SK-N-SH treated with all-trans-retinoic acid at 6 μM for 48 hours (cell line): Measurements from ENCODE around the gene EPHB4.

Experiments used
- ATAC-seq: fragments of 200-7000 bp; cut with Tn5 transposase; 3 replicates; pipeline ENCODE4 v1.9.1; 2020; ENCODE audit warnings: mild to moderate bottlenecking, moderate library complexity
- ARNTL ChIP-seq: fragments of 450-650 bp; formaldehyde crosslinking; IDR thresholded peaks from 2 replicates; pipeline ENCODE4 v1.5.0; 2020; ENCODE audit warnings: low read depth, mild to moderate bottlenecking, moderate library complexity, borderline replicate concordance
- BACH2 ChIP-seq: fragments of 250-450 bp; sonication (Bioruptor Pico); IDR thresholded peaks from 2 replicates; pipeline ENCODE4 v1.9.0; 2021; ENCODE audit warnings: mild to moderate bottlenecking, borderline replicate concordance
- CREB5 ChIP-seq: fragments of 250-450 bp; sonication (Bioruptor Pico); IDR thresholded peaks from 2 replicates; pipeline ENCODE4 v1.5.1; 2020; ENCODE audit warnings: low read depth, mild to moderate bottlenecking, moderate library complexity
- ESRRG ChIP-seq: fragments of 250-450 bp; sonication (Bioruptor Pico); IDR thresholded peaks from 2 replicates; pipeline ENCODE4 v1.6.1; 2021; ENCODE audit warnings: mild to moderate bottlenecking
- GLIS3 ChIP-seq: fragments of 250-450 bp; sonication (Bioruptor Pico); IDR thresholded peaks from 2 replicates; pipeline ENCODE4 v1.5.0; 2020; ENCODE audit warnings: mild to moderate bottlenecking, moderate library complexity
- ISL1 ChIP-seq: fragments of 250-450 bp; sonication (Bioruptor Pico); IDR thresholded peaks from 2 replicates; pipeline ENCODE4 v2.1.2; 2022; ENCODE audit warnings: mild to moderate bottlenecking, moderate library complexity
- POU6F1 ChIP-seq: fragments of 250-450 bp; sonication (Bioruptor Pico); IDR thresholded peaks from 2 replicates; pipeline ENCODE4 v1.8.0; 2021; ENCODE audit warnings: low read depth, mild to moderate bottlenecking, moderate library complexity, borderline replicate concordance
- PPARA ChIP-seq: fragments of 250-450 bp; sonication (Bioruptor Pico); IDR thresholded peaks from 2 replicates; pipeline ENCODE4 v1.5.0; 2020; ENCODE audit warnings: mild to moderate bottlenecking, borderline replicate concordance
- RARB ChIP-seq: fragments of 250-450 bp; sonication (Bioruptor Pico); IDR thresholded peaks from 2 replicates; pipeline ENCODE4 v1.8.0; 2021; ENCODE audit warnings: mild to moderate bottlenecking, moderate library complexity
- SNAI2 ChIP-seq: fragments of 250-450 bp; sonication (Bioruptor Pico); IDR thresholded peaks from 2 replicates; pipeline ENCODE4 v1.5.0; 2020; ENCODE audit warnings: mild to moderate bottlenecking, moderate library complexity
- TCF4 ChIP-seq: fragments of 250-450 bp; sonication (Bioruptor Pico); IDR thresholded peaks from 2 replicates; pipeline ENCODE4 v1.8.0; 2021; ENCODE audit warnings: mild to moderate bottlenecking, moderate library complexity, borderline replicate concordance
- TOX ChIP-seq: fragments of 250-450 bp; sonication (Bioruptor Pico); IDR thresholded peaks from 2 replicates; pipeline ENCODE4 v1.8.0; 2021; ENCODE audit warnings: mild to moderate bottlenecking, moderate library complexity, borderline replicate concordance
- ZC3H10 ChIP-seq: fragments of 250-450 bp; sonication (Bioruptor Pico); IDR thresholded peaks from 2 replicates; pipeline ENCODE4 v1.5.1; 2021; ENCODE audit warnings: mild to moderate bottlenecking, moderate library complexity
- ZFP3 ChIP-seq: fragments of 250-450 bp; sonication (Bioruptor Pico); IDR thresholded peaks from 2 replicates; pipeline ENCODE4 v1.5.0; 2020; ENCODE audit warnings: mild to moderate bottlenecking, moderate library complexity
- ZFP30 ChIP-seq: fragments of 450-650 bp; formaldehyde crosslinking; IDR thresholded peaks from 2 replicates; pipeline ENCODE4 v1.5.0; 2022; ENCODE audit warnings: mild to moderate bottlenecking, moderate library complexity
- ZNF565 ChIP-seq: fragments of 450-650 bp; formaldehyde crosslinking; conservative IDR thresholded peaks from 2 replicates; pipeline ENCODE4 v1.5.0; 2020; ENCODE audit warnings: low read depth, mild to moderate bottlenecking, moderate library complexity
- ZNF70 ChIP-seq: fragments of 450-650 bp; formaldehyde crosslinking; IDR thresholded peaks from 2 replicates; pipeline ENCODE4 v1.5.0; 2020; ENCODE audit warnings: mild to moderate bottlenecking, moderate library complexity
- ZNF8 ChIP-seq: fragments of 450-650 bp; formaldehyde crosslinking; IDR thresholded peaks from 2 replicates; pipeline ENCODE4 v1.5.0; 2020; ENCODE audit warnings: mild to moderate bottlenecking, moderate library complexity

EPHB4 gene

GRCh38 chr7:100864263-100864845 lies 37.0 kb upstream of the EPHB4 start:
- TF ChIP-seq BACH2 = no peak
- no peak for TF ChIP-seq ARNTL (CRISPR knock-in tag)
- no peak for TF ChIP-seq TCF4 (CRISPR knock-in tag)
- no peak for TF ChIP-seq TOX (CRISPR knock-in tag)
- TF ChIP-seq PPARA (CRISPR knock-in tag) = no peak
- no peak for TF ChIP-seq GLIS3 (CRISPR knock-in tag)
- TF ChIP-seq ZNF8 = no peak
- TF ChIP-seq ZC3H10 (CRISPR knock-in tag) = no peak
- TF ChIP-seq CREB5 (CRISPR knock-in tag) = no peak
- no peak for TF ChIP-seq ZFP3
- no peak for TF ChIP-seq ZFP30
- no peak for ATAC-seq

- TF ChIP-seq GLIS3 (CRISPR knock-in tag) (no peak), ZFP3 (peak; percentile 33; the same call in 1 of the 2 replicates)
- peak; percentile 3; the same call in 2 of the 3 replicates for ATAC-seq
Observed at GRCh38 chr7:100863406-100863950, 36.2 kb upstream of the EPHB4 start.

- ATAC-seq = no peak
- TF ChIP-seq ZNF70 (CRISPR knock-in tag) (no peak), PPARA (CRISPR knock-in tag) (no peak), BACH2 (no peak), ZNF8 (no peak), GLIS3 (CRISPR knock-in tag) (no peak), ZFP30 (no peak), ARNTL (CRISPR knock-in tag) (no peak), TOX (CRISPR knock-in tag) (no peak)
Observed at GRCh38 chr7:100861616-100861985, 34.3 kb upstream of the EPHB4 start.

- no peak for ATAC-seq
- TF ChIP-seq SNAI2 (CRISPR knock-in tag) (no peak), POU6F1 (CRISPR knock-in tag) (no peak), ISL1 (CRISPR knock-in tag) (no peak), ARNTL (CRISPR knock-in tag) (no peak), GLIS3 (CRISPR knock-in tag) (no peak), ESRRG (no peak), ZNF8 (no peak), TOX (CRISPR knock-in tag) (no peak)
Observed at GRCh38 chr7:100860702-100861615, 33.6 kb upstream of the EPHB4 start.

GRCh38 chr7:100859856-100860255 lies 32.5 kb upstream of the EPHB4 start:
- no peak for ATAC-seq
- TF ChIP-seq RARB (CRISPR knock-in tag) = no peak
- TF ChIP-seq ZNF565 (CRISPR knock-in tag) = no peak
- TF ChIP-seq ZNF70 (CRISPR knock-in tag) = no peak
- TF ChIP-seq CREB5 (CRISPR knock-in tag) = no peak

GRCh38 chr7:100856871-100857282 lies 29.6 kb upstream of the EPHB4 start:
- TF ChIP-seq ARNTL (CRISPR knock-in tag) = no peak
- ATAC-seq = no peak
